Measurements from ENCODE around the gene EMILIN3.

EMILIN3 gene

GRCh38 chr20:41391587-41392001 lies 25.0 kb upstream of the EMILIN3 start:
- DNase-seq (ENCODE audit: low read depth), result no peak

- DNase-seq (ENCODE audit: low read depth), result no peak
Observed at GRCh38 chr20:41390889-41391288, 24.3 kb upstream of the EMILIN3 start.

- DNase-seq (ENCODE audit: low read depth), result no peak
Observed at GRCh38 chr20:41387444-41387851, 20.8 kb upstream of the EMILIN3 start.

GRCh38 chr20:41386502-41387427 lies 20.1 kb upstream of the EMILIN3 start:
- peak; percentile 71 for DNase-seq (ENCODE audit: low read depth)

GRCh38 chr20:41382791-41383305 lies 16.2 kb upstream of the EMILIN3 start:
- DNase-seq (ENCODE audit: low read depth), result no peak

- peak; percentile 48 for DNase-seq (ENCODE audit: low read depth)
Observed at GRCh38 chr20:41380551-41381193, 14.1 kb upstream of the EMILIN3 start.

GRCh38 chr20:41379551-41379950 lies 12.9 kb upstream of the EMILIN3 start:
- no peak for DNase-seq (ENCODE audit: low read depth)

- no peak for DNase-seq (ENCODE audit: low read depth)
Observed at GRCh38 chr20:41377275-41377674, 10.7 kb upstream of the EMILIN3 start.

GRCh38 chr20:41376349-41376748 lies 9.7 kb upstream of the EMILIN3 start:
- DNase-seq (ENCODE audit: low read depth), result no peak

GRCh38 chr20:41375846-41376245 lies 9.2 kb upstream of the EMILIN3 start:
- DNase-seq (ENCODE audit: low read depth), result no peak

- DNase-seq (ENCODE audit: low read depth), result no peak
Observed at GRCh38 chr20:41373931-41374920, 7.6 kb upstream of the EMILIN3 start.

- DNase-seq (ENCODE audit: low read depth), result no peak
Observed at GRCh38 chr20:41373251-41373783, 6.7 kb upstream of the EMILIN3 start.

- no peak for DNase-seq (ENCODE audit: low read depth)
Observed at GRCh38 chr20:41371371-41371770, 4.8 kb upstream of the EMILIN3 start.

- no peak for DNase-seq (ENCODE audit: low read depth)
Observed at GRCh38 chr20:41370176-41370575, 3.6 kb upstream of the EMILIN3 start.

GRCh38 chr20:41369673-41370072 lies 3.1 kb upstream of the EMILIN3 start:
- DNase-seq (ENCODE audit: low read depth), result no peak

GRCh38 chr20:41367956-41368355 lies 1.3 kb upstream of the EMILIN3 start:
- no peak for DNase-seq (ENCODE audit: low read depth)

- DNase-seq (ENCODE audit: low read depth), result no peak
Observed at GRCh38 chr20:41367393-41367695, 726 bp upstream of the EMILIN3 start.

GRCh38 chr20:41365777-41366545 lies 657 bp downstream of the EMILIN3 start:
- no peak for DNase-seq (ENCODE audit: low read depth)

GRCh38 chr20:41364967-41365765 lies 1.5 kb downstream of the EMILIN3 start:
- no peak for DNase-seq (ENCODE audit: low read depth)

- DNase-seq (ENCODE audit: low read depth), result no peak
Observed at GRCh38 chr20:41364236-41364855, 2.3 kb downstream of the EMILIN3 start.

All from fibroblast of gingiva (primary cell).